Measurements from ENCODE around the gene CEP290.

Gene CEP290

DNA sequence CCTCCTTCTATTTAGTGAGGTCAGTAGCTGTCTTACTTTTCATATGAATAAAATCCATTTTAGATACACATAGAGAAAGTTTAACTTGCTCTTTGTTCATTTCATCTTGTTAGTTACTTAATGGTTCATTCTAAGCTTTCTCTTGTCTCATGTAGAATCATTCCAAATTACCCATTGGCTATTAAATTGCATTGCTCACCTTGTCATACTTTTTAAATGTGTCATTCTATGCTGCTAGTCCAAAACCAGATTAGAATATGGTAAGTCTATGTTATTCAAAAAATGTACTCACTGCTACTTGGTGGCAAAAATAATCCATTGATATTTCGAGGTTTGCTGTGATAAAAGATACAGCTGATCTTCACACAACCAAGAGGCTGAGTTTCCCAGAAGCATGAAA lies 115.7 kb downstream of the CEP290 start:
- no peaks in the 10 kb centered on the region for H3K27me3 ChIP-seq (ENCODE audit: low read length)
- H2AFZ ChIP-seq (ENCODE audit: low read depth, low read length, severe bottlenecking) = no peak overlapping the region
- no peak overlapping the region for H3K27ac ChIP-seq (ENCODE audit: low read depth, low read length)
- H3K9ac ChIP-seq (ENCODE audit: low read length) = no peak overlapping the region
- H3K79me2 ChIP-seq (ENCODE audit: insufficient read depth, low read length) = no peaks in the 10 kb centered on the region
- no peak overlapping the region for H3K4me2 ChIP-seq (ENCODE audit: low read depth, low read length, poor library complexity, severe bottlenecking)
- H3K4me3 ChIP-seq (ENCODE audit: insufficient read depth, low read length, poor library complexity, severe bottlenecking) = no peak overlapping the region
- H3K9me3 ChIP-seq (ENCODE audit: insufficient read depth, low read length) = no peaks in the 10 kb centered on the region
- no peaks in the 10 kb centered on the region for H4K20me1 ChIP-seq (ENCODE audit: low read depth, low read length)
- no peak for TF ChIP-seq EZH2phosphoT487 (conservative IDR thresholded peaks at IDR 0.05; ENCODE audit: low read length)
- TF ChIP-seq, protein P1, sequence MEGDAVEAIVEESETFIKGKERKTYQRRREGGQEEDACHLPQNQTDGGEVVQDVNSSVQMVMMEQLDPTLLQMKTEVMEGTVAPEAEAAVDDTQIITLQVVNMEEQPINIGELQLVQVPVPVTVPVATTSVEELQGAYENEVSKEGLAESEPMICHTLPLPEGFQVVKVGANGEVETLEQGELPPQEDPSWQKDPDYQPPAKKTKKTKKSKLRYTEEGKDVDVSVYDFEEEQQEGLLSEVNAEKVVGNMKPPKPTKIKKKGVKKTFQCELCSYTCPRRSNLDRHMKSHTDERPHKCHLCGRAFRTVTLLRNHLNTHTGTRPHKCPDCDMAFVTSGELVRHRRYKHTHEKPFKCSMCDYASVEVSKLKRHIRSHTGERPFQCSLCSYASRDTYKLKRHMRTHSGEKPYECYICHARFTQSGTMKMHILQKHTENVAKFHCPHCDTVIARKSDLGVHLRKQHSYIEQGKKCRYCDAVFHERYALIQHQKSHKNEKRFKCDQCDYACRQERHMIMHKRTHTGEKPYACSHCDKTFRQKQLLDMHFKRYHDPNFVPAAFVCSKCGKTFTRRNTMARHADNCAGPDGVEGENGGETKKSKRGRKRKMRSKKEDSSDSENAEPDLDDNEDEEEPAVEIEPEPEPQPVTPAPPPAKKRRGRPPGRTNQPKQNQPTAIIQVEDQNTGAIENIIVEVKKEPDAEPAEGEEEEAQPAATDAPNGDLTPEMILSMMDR (IDR thresholded peaks at IDR 0.05; ENCODE audit: insufficient read depth, low read length, poor library complexity, severe bottlenecking) = no peak
- no peaks in the 10 kb centered on the region for H3K9me2 ChIP-seq (replicated peaks; ENCODE audit: insufficient read depth, low read length)
- no peaks in the 10 kb centered on the region for H3K36me3 ChIP-seq (ENCODE audit: low read length)
- H3F3A ChIP-seq (ENCODE audit: insufficient read depth) = no peaks in the 10 kb centered on the region

DNA sequence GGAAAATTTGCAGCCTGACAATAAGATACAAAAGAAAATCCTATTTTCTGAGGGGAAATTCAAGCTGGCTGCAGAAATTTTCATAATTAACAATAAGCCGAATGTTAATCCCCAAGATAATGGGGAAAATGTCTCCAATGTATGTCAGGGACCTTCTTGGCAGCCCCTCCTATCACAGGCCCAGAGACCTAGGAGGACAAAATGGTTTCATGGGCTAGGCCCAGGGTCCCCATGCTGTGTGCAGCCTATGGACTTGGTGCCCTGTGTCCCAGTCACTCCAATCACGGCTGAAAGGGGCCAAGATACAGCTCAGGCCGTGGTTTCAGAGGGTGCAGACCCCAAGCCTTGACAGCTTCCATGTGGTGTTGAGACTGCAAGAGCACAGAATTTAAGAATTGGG lies 123.9 kb downstream of the CEP290 start:
- H3K36me3 ChIP-seq (ENCODE audit: low read length) = no peaks in the 10 kb centered on the region
- H3K9ac ChIP-seq (ENCODE audit: low read length) = no peak overlapping the region
- no peak overlapping the region for H3K4me2 ChIP-seq (ENCODE audit: low read depth, low read length, poor library complexity, severe bottlenecking)
- no peaks in the 10 kb centered on the region for H4K20me1 ChIP-seq (ENCODE audit: low read depth, low read length)
- no peaks in the 10 kb centered on the region; the same call in 1 of the 2 replicates for H3K9me3 ChIP-seq (ENCODE audit: insufficient read depth, low read length)
- H3K27ac ChIP-seq (ENCODE audit: low read depth, low read length) = no peak overlapping the region
- no peaks in the 10 kb centered on the region for H3F3A ChIP-seq (ENCODE audit: insufficient read depth)
- H3K9me2 ChIP-seq (replicated peaks; ENCODE audit: insufficient read depth, low read length) = no peaks in the 10 kb centered on the region
- H3K4me3 ChIP-seq (ENCODE audit: insufficient read depth, low read length, poor library complexity, severe bottlenecking) = no peak overlapping the region
- no peaks in the 10 kb centered on the region for H3K27me3 ChIP-seq (ENCODE audit: low read length)
- no peak overlapping the region for H2AFZ ChIP-seq (ENCODE audit: low read depth, low read length, severe bottlenecking)
- TF ChIP-seq EZH2phosphoT487 (conservative IDR thresholded peaks at IDR 0.05; ENCODE audit: low read length) = no peak
- TF ChIP-seq, protein P1 (IDR thresholded peaks at IDR 0.05; ENCODE audit: insufficient read depth, low read length, poor library complexity, severe bottlenecking) = no peak
- no peaks in the 10 kb centered on the region for H3K79me2 ChIP-seq (ENCODE audit: insufficient read depth, low read length)

DNA sequence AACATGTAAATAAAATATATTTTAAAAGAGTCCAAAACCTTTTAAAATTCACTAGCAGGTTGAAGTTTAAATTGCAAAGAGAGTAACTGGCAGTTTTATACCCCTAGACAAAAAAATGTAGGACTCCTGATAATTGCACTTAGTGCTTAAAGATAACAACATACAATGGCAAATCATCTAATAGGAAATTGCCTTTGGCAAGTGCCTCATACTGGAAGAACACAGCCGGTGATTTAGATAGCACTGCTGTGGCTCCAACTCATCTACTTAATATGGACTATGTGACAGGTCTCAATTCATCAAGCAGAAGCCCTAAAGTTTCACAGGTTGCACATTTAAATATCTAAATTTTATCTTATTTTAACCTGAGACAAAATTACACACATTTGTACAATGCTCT lies 126.1 kb downstream of the CEP290 start:
- Histone ChIP-seq H3K27ac (ENCODE audit: low read depth, low read length) (no peak overlapping the region), H3K36me3 (ENCODE audit: low read length) (no peaks in the 10 kb centered on the region), H2AFZ (ENCODE audit: low read depth, low read length, severe bottlenecking) (no peak overlapping the region), H3K4me3 (ENCODE audit: insufficient read depth, low read length, poor library complexity, severe bottlenecking) (no peak overlapping the region), H3K9me3 (ENCODE audit: insufficient read depth, low read length) (no peaks in the 10 kb centered on the region; the same call in 1 of the 2 replicates), H3K4me2 (ENCODE audit: low read depth, low read length, poor library complexity, severe bottlenecking) (no peak overlapping the region), H3F3A (ENCODE audit: insufficient read depth) (no peaks in the 10 kb centered on the region), H3K9ac (ENCODE audit: low read length) (no peak overlapping the region), H4K20me1 (ENCODE audit: low read depth, low read length) (no peaks in the 10 kb centered on the region), H3K9me2 (replicated peaks; ENCODE audit: insufficient read depth, low read length) (no peaks in the 10 kb centered on the region), H3K79me2 (ENCODE audit: insufficient read depth, low read length) (no peaks in the 10 kb centered on the region), H3K27me3 (ENCODE audit: low read length) (no peaks in the 10 kb centered on the region)
- no peak for TF ChIP-seq EZH2phosphoT487 (conservative IDR thresholded peaks at IDR 0.05; ENCODE audit: low read length)
- TF ChIP-seq, protein P1 (IDR thresholded peaks at IDR 0.05; ENCODE audit: insufficient read depth, low read length, poor library complexity, severe bottlenecking) = no peak
